Measurements from ENCODE around the gene PML.

PML gene

GRCh38 chr15:73986055-73986775 lies 8.3 kb upstream of the PML start (continued):
- no peak for TF ChIP-seq ZSCAN5A (tag by site-specific recombination; IDR thresholded peaks at IDR 0.05)
- no peak for TF ChIP-seq ZNF324 (tag by site-specific recombination; IDR thresholded peaks at IDR 0.05)
- TF ChIP-seq ZNF121 (tag by site-specific recombination; IDR thresholded peaks at IDR 0.05) = no peak
- 0 out of 2 replicates have a peak, but pooled peaks have one; percentile 17 for TF ChIP-seq SP3 (tag by site-specific recombination; IDR thresholded peaks at IDR 0.05)
- no peak for TF ChIP-seq ZNF488 (tag by site-specific recombination; IDR thresholded peaks at IDR 0.05)
- TF ChIP-seq ZNF555 (tag by site-specific recombination; conservative IDR thresholded peaks at IDR 0.05) = no peak
- TF ChIP-seq ZNF335 (tag by site-specific recombination; conservative IDR thresholded peaks at IDR 0.05) = no peak
- TF ChIP-seq ZNF280D (tag by site-specific recombination; IDR thresholded peaks at IDR 0.05) = no peak
- no peak for TF ChIP-seq ZNF175 (tag by site-specific recombination; IDR thresholded peaks at IDR 0.05)
- no peak for TF ChIP-seq BCL11B (tag by site-specific recombination; IDR thresholded peaks at IDR 0.05; ENCODE audit: low read depth)
- peak; percentile 42; the same call in 1 of the 2 replicates for TF ChIP-seq ZBTB17 (tag by site-specific recombination; IDR thresholded peaks at IDR 0.05)
- no peak for TF ChIP-seq ZNF792 (tag by site-specific recombination; IDR thresholded peaks at IDR 0.05)
- TF ChIP-seq ZNF404 (tag by site-specific recombination; IDR thresholded peaks at IDR 0.05) = no peak
- TF ChIP-seq ZNF311 (tag by site-specific recombination; IDR thresholded peaks at IDR 0.05; ENCODE audit: borderline replicate concordance) = no peak
- peak; percentile 70 for TF ChIP-seq ZFHX2 (tag by site-specific recombination; conservative IDR thresholded peaks at IDR 0.05)
- TF ChIP-seq ZNF600 (tag by site-specific recombination; IDR thresholded peaks at IDR 0.05) = no peak
- TF ChIP-seq ZNF571 (tag by site-specific recombination; IDR thresholded peaks at IDR 0.05) = no peak
- TF ChIP-seq ZNF530 (tag by site-specific recombination; IDR thresholded peaks at IDR 0.05; ENCODE audit: low read depth) = no peak
- TF ChIP-seq SP7 (tag by site-specific recombination; IDR thresholded peaks at IDR 0.05) = no peak
- no peak for TF ChIP-seq ZNF266 (tag by site-specific recombination; IDR thresholded peaks at IDR 0.05; ENCODE audit: low read depth)

- Histone ChIP-seq H3K4me1 (ENCODE audit: control insufficient read depth, insufficient read depth, low read length) (peaks cover 18% of the 10 kb centered on the region), H3K27ac (ENCODE audit: extremely low read depth, low read depth, low read length) (no peak overlapping the region)
- CTCF ChIA-PET = interaction anchor here (0.7 to 1.7 kb wide), 3 partner anchors 13 to 388 kb away, joined by 3 to 6 read pairs (median 3); no protein-coding TSS in a partner anchor
- no peak for TF ChIP-seq ZNF558 (tag by site-specific recombination; IDR thresholded peaks at IDR 0.05)
- TF ChIP-seq ZNF664 (tag by site-specific recombination; IDR thresholded peaks at IDR 0.05) = no peak
- peak; percentile 83 for TF ChIP-seq PRDM1 (tag by site-specific recombination; IDR thresholded peaks at IDR 0.05)
- TF ChIP-seq ZNF398 (tag by site-specific recombination; IDR thresholded peaks at IDR 0.05) = 0 out of 2 replicates have a peak, but pooled peaks have one; percentile 10
- TF ChIP-seq ZNF513 (tag by site-specific recombination; IDR thresholded peaks at IDR 0.05) = no peak
- TF ChIP-seq GLIS2 (tag by site-specific recombination; IDR thresholded peaks at IDR 0.05) = no peak
- TF ChIP-seq ZNF792 (tag by site-specific recombination; IDR thresholded peaks at IDR 0.05) = no peak
- TF ChIP-seq EGR2 (tag by site-specific recombination; IDR thresholded peaks at IDR 0.05; ENCODE audit: low read depth) = no peak
- no peak for TF ChIP-seq SCRT1 (tag by site-specific recombination; IDR thresholded peaks at IDR 0.05; ENCODE audit: borderline replicate concordance)
Observed at GRCh38 chr15:73986776-73987056, 7.8 kb upstream of the PML start.

More at GRCh38 chr15:73986776-73987056, 7.8 kb upstream of the PML start:
- H3K4me3 ChIP-seq (ENCODE audit: low read depth, low read length) = no peak overlapping the region
- POLR2A ChIA-PET = interaction anchor here (1.1 kb wide), 1 partner anchor 8 kb away, joined by 6 read pairs; the partner anchor contains the start of gene PML
- H3K9me3 ChIP-seq (ENCODE audit: control insufficient read depth, insufficient read depth, low read depth, low read length) = no peaks in the 10 kb centered on the region
- peaks cover 0 to 16% of the 10 kb centered on the region in 2 experiments; a peak in 1 of 3 replicates for H3K36me3 ChIP-seq (ENCODE audit: control insufficient read depth in 2 of 2, insufficient read depth in 1 of 2, low read length in 2 of 2)
